Hippocampal formation (tissue), 2 donors: ENCODE results near the gene IL16.
A peak's percentile ranks its signal among the peaks of the same experiment; 100 is the strongest.

Experiments used
- DNase-seq, 2 donors: peaks; one replicate each; lab custom pipeline; 2025; lab: John Stamatoyannopoulos, UW

IL16 gene

GRCh38 chr15:81256916-81257315 is 60.2 kb downstream of the IL16 start:
- DNase-seq, result peak in 1 of 2 donors; percentile 49

- no peak for DNase-seq
These were observed 60.8 kb downstream of the IL16 start for GRCh38 chr15:81257435-81257834.

- DNase-seq, result no peak
These were observed 61.8 kb downstream of the IL16 start for GRCh38 chr15:81258455-81258854.

- no peak for DNase-seq
These were observed 63.1 kb downstream of the IL16 start for GRCh38 chr15:81259760-81260298.

GRCh38 chr15:81261172-81261811 is 64.6 kb downstream of the IL16 start:
- DNase-seq, result no peak

GRCh38 chr15:81263477-81263876 is 66.8 kb downstream of the IL16 start:
- DNase-seq, result no peak

GRCh38 chr15:81264072-81264857 is 67.6 kb downstream of the IL16 start:
- DNase-seq, result no peak

GRCh38 chr15:81265256-81265943 is 68.7 kb downstream of the IL16 start:
- no peak for DNase-seq

GRCh38 chr15:81265944-81266775 is 69.5 kb downstream of the IL16 start:
- DNase-seq, result peak; percentile 60 to 72

- no peak for DNase-seq
These were observed 71.7 kb downstream of the IL16 start for GRCh38 chr15:81268340-81268739.

- DNase-seq, result no peak
These were observed 72.4 kb downstream of the IL16 start for GRCh38 chr15:81268881-81269601.

- DNase-seq, result no peak
These were observed 73.5 kb downstream of the IL16 start for GRCh38 chr15:81270188-81270587.

GRCh38 chr15:81270781-81271491 is 74.3 kb downstream of the IL16 start:
- no peak for DNase-seq

- DNase-seq, result no peak
These were observed 75.3 kb downstream of the IL16 start for GRCh38 chr15:81271761-81272644.

GRCh38 chr15:81273200-81273599 is 76.5 kb downstream of the IL16 start:
- no peak for DNase-seq

- no peak for DNase-seq
These were observed 77.2 kb downstream of the IL16 start for GRCh38 chr15:81273855-81274254.

GRCh38 chr15:81274255-81274654 is 77.6 kb downstream of the IL16 start:
- no peak for DNase-seq

GRCh38 chr15:81274931-81275707 is 78.4 kb downstream of the IL16 start:
- DNase-seq, result peak; percentile 77 to 82
